Brain microvascular endothelial cell (primary cell): Measurements from ENCODE around the gene PTPRN2.
"Not testable (repeated sequence)": the region's sequence is repeated elsewhere in the genome, so short reads cannot be mapped to it uniquely, and the experiment has no call there.

ENCODE experiments used
- DNase-seq: peaks from one replicate; pipeline ENCODE4 v3.0.0-alpha.2; 2020
- H3K27ac ChIP-seq: fragments of 250-450 bp; sonication (Bioruptor Pico); 2 replicates; pipeline ENCODE4 v1.5.1; 2020; ENCODE audit warnings: mild to moderate bottlenecking, moderate library complexity
- H3K27me3 ChIP-seq: fragments of 250-450 bp; sonication (Bioruptor Pico); replicated peaks from 2 replicates; pipeline ENCODE4 v1.5.1; 2020; ENCODE audit warnings: mild to moderate bottlenecking
- H3K36me3 ChIP-seq: fragments of 250-450 bp; sonication (Bioruptor Pico); replicated peaks from 2 replicates; pipeline ENCODE4 v1.5.1; 2020; ENCODE audit warnings: mild to moderate bottlenecking
- H3K4me3 ChIP-seq: 2 replicates; pipeline ENCODE4 v1.5.1; 2011; ENCODE audit warnings: low read depth, mild to moderate bottlenecking, control low read depth, low read length, moderate library complexity
- CTCF ChIP-seq: IDR thresholded peaks from 2 replicates; pipeline ENCODE4 v1.5.1; 2011; ENCODE audit warnings: low read depth, mild to moderate bottlenecking, moderate library complexity, low read length, control low read depth, inconsistent platforms; ENCODE audit errors: missing control alignments
- in situ Hi-C: cut with HindIII; loops from 2 replicates; pipeline ENCODE4 v1.10.0; 2017; ENCODE audit warnings: low sequenced_read_pairs, low pct_ligation_motif_present

The PTPRN2 gene

GRCh38 chr7:157940497-157940896, 647.1 kb downstream of the PTPRN2 start:
- no peak overlapping the region for H3K27ac ChIP-seq
- H3K4me3 ChIP-seq, result no peak overlapping the region
- DNase-seq, result no peak
- H3K27me3 ChIP-seq, result no peaks in the 10 kb centered on the region
- no peak for TF ChIP-seq CTCF
- H3K36me3 ChIP-seq, result no peaks in the 10 kb centered on the region
- in situ Hi-C loops, result no loop called here

GRCh38 chr7:157938211-157938610, 649.4 kb downstream of the PTPRN2 start:
- in situ Hi-C loops, result no loop called here
- Histone ChIP-seq H3K36me3 (no peaks in the 10 kb centered on the region), H3K27me3 (no peaks in the 10 kb centered on the region), H3K27ac (no peak overlapping the region), H3K4me3 (no peak overlapping the region)
- no peak for TF ChIP-seq CTCF
- no peak for DNase-seq

DNA sequence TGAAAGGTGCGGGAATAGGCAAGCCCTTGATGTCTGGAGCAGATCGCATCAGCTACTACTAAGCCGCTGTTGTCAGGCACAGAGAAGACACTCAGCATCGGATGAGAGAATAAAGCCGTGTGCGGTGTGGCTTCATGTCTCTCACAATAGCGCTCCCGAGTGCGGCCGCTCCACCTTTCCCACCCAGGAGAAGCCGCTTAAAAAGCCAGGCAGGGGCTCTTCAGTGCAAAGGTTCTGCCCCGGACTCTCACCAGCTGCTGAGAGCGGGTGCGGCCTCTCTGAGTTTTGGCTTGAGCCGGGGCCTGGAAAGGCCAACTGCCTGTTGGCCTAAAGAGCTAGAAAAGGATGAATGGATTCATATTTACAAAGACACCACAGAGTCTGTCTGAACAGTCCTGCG, 650.2 kb downstream of the PTPRN2 start:
- Histone ChIP-seq H3K27me3 (no peaks in the 10 kb centered on the region), H3K4me3 (no peak overlapping the region), H3K36me3 (no peaks in the 10 kb centered on the region), H3K27ac (no peak overlapping the region)
- TF ChIP-seq CTCF, result no peak
- no peak for DNase-seq
- in situ Hi-C loops, result no loop called here

GRCh38 chr7:157936976-157937375, 650.6 kb downstream of the PTPRN2 start:
- no peak overlapping the region for H3K4me3 ChIP-seq
- in situ Hi-C loops, result no loop called here
- no peaks in the 10 kb centered on the region for H3K36me3 ChIP-seq
- no peaks in the 10 kb centered on the region for H3K27me3 ChIP-seq
- no peak overlapping the region for H3K27ac ChIP-seq
- no peak for DNase-seq
- TF ChIP-seq CTCF, result no peak

DNA sequence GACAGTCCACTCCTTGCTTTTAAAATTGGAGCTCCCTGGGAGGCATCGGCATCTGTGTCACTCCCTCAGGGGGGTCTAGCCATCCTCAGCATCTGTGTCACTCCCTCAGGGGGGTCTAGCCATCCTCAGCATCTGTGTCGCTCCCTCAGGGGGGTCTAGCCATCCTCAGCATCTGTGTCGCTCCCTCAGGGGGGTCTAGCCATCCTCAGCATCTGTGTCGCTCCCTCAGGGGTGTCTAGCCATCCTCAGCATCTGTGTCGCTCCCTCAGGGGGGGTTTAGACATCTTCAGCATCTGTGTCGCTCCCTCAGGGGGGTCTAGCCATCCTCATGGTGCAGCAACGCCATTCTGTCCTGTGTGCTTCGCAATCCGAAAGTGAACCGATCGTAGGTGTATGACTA, 651.9 kb downstream of the PTPRN2 start:
- H3K4me3 ChIP-seq, in situ Hi-C loops: not testable (repeated sequence)

DNA sequence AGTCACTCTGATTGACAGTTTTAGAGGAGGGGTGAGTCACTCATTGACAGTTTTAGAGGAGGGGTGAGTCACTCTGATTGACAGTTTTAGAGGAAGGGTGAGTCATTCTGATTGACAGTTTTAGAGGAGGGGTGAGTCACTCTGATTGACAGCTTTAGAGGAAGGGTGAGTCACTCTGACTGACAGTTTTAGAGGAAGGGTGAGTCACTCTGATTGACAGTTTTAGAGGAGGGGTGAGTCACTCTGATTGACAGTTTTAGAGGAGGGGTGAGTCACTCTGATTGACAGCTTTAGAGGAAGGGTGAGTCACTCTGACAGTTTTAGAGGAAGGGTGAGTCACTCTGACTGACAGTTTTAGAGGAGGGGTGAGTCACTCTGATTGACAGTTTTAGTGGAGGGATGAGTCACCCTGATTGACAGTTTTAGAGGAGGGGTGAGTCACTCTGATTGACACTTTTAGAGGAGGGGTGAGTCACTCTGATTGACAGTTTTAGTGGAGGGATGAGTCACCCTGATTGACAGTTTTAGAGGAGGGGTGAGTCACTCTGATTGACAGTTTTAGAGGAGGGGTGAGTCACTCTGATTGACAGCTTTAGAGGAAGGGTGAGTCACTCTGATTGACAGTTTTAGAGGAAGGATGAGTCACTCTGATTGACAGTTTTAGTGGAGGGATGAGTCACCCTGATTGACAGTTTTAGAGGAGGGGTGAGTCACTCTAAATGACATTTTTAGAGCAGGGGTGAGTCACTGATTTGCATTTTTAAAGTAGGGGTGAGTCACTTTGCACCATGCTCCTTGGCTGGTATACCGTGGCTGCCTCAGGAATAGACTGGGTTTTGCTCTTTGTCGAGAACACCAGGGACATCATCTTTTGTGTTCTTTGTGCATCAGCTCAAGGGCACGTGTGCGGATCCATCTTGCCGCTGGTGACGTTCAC, 654.1 kb downstream of the PTPRN2 start:
- H3K27me3 ChIP-seq, H3K36me3 ChIP-seq, H3K27ac ChIP-seq, in situ Hi-C loops, H3K4me3 ChIP-seq, DNase-seq: not testable (repeated sequence)

More for the DNA sequence above, 651.9 kb downstream of the PTPRN2 start:
- not testable (repeated sequence) for H3K27me3 ChIP-seq, H3K27ac ChIP-seq, DNase-seq, H3K36me3 ChIP-seq
